ENCODE data around the gene SLC10A7. TPM values are rescaled to one million over a fixed set of nuclear protein-coding genes. Genes with fewer than 3 reads are reported as not detected.

The SLC10A7 gene
- total and polyA plus RNA-seq, 2 of the 8 experiments (the other 6 are each of a cell fraction or from before 2014, with no cell fraction given), result 2.5 to 2.9 TPM

DNA sequence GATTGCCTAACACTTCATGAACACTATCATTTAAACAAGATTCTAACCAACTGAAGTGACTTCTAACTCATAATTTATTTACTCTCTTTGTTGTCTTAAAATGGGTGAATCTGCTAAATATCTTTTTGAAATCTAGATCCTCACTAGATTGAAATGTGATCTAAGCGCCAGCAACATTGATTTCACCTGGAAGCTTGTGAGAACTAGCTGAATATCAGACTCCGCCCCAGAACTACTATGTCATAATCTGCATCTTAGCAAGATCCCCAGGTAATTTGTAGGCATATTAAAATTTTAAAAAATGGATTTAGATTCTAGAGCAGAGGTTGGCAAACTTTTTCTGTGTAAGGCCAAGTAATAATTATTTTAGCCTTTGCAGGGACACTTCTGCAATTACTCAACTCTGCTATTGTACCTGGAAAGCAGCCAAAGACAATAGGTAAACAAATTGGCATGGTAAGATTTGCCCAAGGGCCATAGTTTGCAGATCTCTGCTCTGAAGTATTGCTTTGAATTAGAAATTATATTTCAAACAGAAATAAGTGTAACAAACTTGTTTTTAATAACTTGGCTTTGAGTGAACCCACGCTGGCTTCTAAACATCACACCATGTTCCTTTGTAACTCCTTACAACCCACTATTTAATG lies 185.9 kb downstream of the SLC10A7 start:
- Histone ChIP-seq H2AFZ (ENCODE audit: low read length) (no peak overlapping the region), H3K4me2 (ENCODE audit: insufficient read depth in 1 of 2, low read depth in 2 of 2, low read length in 2 of 2) (no peak overlapping the region), H3K4me1 (replicated peaks in 1 of 4; ENCODE audit: control insufficient read depth in 3 of 4, insufficient read depth in 4 of 4, low read length in 3 of 4) (no peaks in the 10 kb centered on the region), H3K9ac (replicated peaks in 1 of 4; ENCODE audit: extremely low read depth in 1 of 4, low read depth in 3 of 4, low read length in 3 of 4) (no peak overlapping the region), H2BK12ac (ENCODE audit: low read depth, low read length) (no peak overlapping the region), H2BK5ac (ENCODE audit: low read depth, low read length) (no peak overlapping the region), H3K27me3 (replicated peaks in 1 of 4; ENCODE audit: control insufficient read depth in 3 of 4, extremely low read depth in 1 of 4, insufficient read depth in 3 of 4, low read length in 3 of 4) (no peaks in the 10 kb centered on the region), H3K14ac (ENCODE audit: insufficient read length) (no peak overlapping the region), H2BK120ac (replicated peaks; ENCODE audit: low read depth, low read length) (no peak overlapping the region), H3K4ac (replicated peaks; ENCODE audit: insufficient read length, low read depth, low read length) (no peak overlapping the region), H3K27ac (ENCODE audit: low read depth, low read length) (no peak overlapping the region), H3K79me1 (ENCODE audit: low read depth, low read length) (no peaks in the 10 kb centered on the region), H2BK15ac (ENCODE audit: low read length) (no peak overlapping the region), H3K36me3 (ENCODE audit: control insufficient read depth in 2 of 4, insufficient read depth in 4 of 4, low read length in 3 of 4) (no peaks in the 10 kb centered on the region), H2AK5ac (ENCODE audit: low read depth, low read length) (no peak overlapping the region), H3K56ac (replicated peaks; ENCODE audit: insufficient read length, low read depth, low read length) (no peak overlapping the region), H3K18ac (ENCODE audit: extremely low read depth, low read length) (no peak overlapping the region), H4K8ac (ENCODE audit: extremely low read depth, insufficient read depth, low read length) (no peak overlapping the region), H3K9me3 (ENCODE audit: insufficient read depth in 2 of 2, low read depth in 1 of 2, low read length in 1 of 2) (no peaks in the 10 kb centered on the region), H4K5ac (ENCODE audit: insufficient read length, low read depth, low read length) (no peak overlapping the region), H3K23ac (ENCODE audit: insufficient read length) (no peak overlapping the region), H3K4me3 (ENCODE audit: extremely low read depth in 1 of 4, insufficient read depth in 2 of 4, low read depth in 3 of 4, low read length in 4 of 4) (no peak overlapping the region), H4K91ac (replicated peaks; ENCODE audit: insufficient read length, low read length) (no peak overlapping the region), H3K23me2 (ENCODE audit: low read depth, low read length) (no peaks in the 10 kb centered on the region), H4K20me1 (replicated peaks in 1 of 2; ENCODE audit: control insufficient read depth in 1 of 2, insufficient read depth in 2 of 2, low read length in 2 of 2) (no peaks in the 10 kb centered on the region), H3K79me2 (ENCODE audit: control insufficient read depth in 1 of 2, insufficient read depth in 2 of 2, low read length in 2 of 2) (no peaks in the 10 kb centered on the region), H2BK20ac (ENCODE audit: low read length) (no peak overlapping the region)
- DNase-seq (ENCODE audit: low read depth in 1 of 2, low spot score in 2 of 2) (no peak), FAIRE-seq (no peak)
- ChIA-PET POLR2A (ENCODE audit: partially characterized antibody) (no interaction called here), CTCF (ENCODE audit: partially characterized antibody) (interaction anchor here (0.6 to 2.6 kb wide), 5 partner anchors 70 to 747 kb away, joined by 3 to 8 read pairs (median 3); no protein-coding TSS in a partner anchor)
- WGBS, 2 experiments (ENCODE audit: extremely low coverage in 1 of 2, insufficient coverage in 1 of 2, insufficient read length in 1 of 2, insufficient replicate concordance in 2 of 2, low coverage in 1 of 2, low lambda C conversion rate in 2 of 2, missing lambda C conversion rate in 1 of 2), result 89% methylated on average over 3 of the region's 3 CpGs; no CpG with 5 or more reads in 1 of the 2 experiments
- TF ChIP-seq TCF12 (IDR thresholded peaks at IDR 0.05; ENCODE audit: low read depth, low read length) (no peak), CBX8 (IDR thresholded peaks at IDR 0.05; ENCODE audit: borderline replicate concordance, low read depth, low read length) (no peak), NRF1 (IDR thresholded peaks at IDR 0.05; ENCODE audit: low read depth, low read length) (no peak), EZH2 (IDR thresholded peaks at IDR 0.05; ENCODE audit: low read depth, low read length, severe bottlenecking) (no peak), TAF1 (IDR thresholded peaks at IDR 0.05; ENCODE audit: low read depth, low read length) (no peak), RNF2 (IDR thresholded peaks at IDR 0.05; ENCODE audit: borderline replicate concordance, low read depth, low read length, missing control alignments, poor library complexity, severe bottlenecking) (no peak), PHF8 (conservative IDR thresholded peaks at IDR 0.05; ENCODE audit: low read depth, low read length) (no peak)
